CD4-positive, CD25-positive, alpha-beta regulatory T cell (primary cell): ENCODE measurements around the gene SCARB2. TPM values are rescaled to one million over a fixed set of nuclear protein-coding genes. Genes with fewer than 3 reads are reported as not detected.

Experiments used
- ATAC-seq, 2 donors: fragments of 150-1000 bp; cut with Tn5 transposase; one replicate each; pipeline ENCODE4 v1.10.0; 2021; ENCODE audit warnings: low read depth in 2 of 2, moderate number of reproducible peaks in 2 of 2, moderate library complexity in 1 of 2
- DNase-seq, 3 donors: peaks; one replicate each; pipeline versions ENCODE4 v3.0.0 to v3.0.0-alpha.2; 2012 to 2022; ENCODE audit warnings: mixed read lengths in 1 of 3
- H3K27ac ChIP-seq: one replicate; pipeline ENCODE4 v1.7.0; 2013; ENCODE audit warnings: mild to moderate bottlenecking, low read length; ENCODE audit not compliant: insufficient read depth, poor library complexity, severe bottlenecking
- H3K27me3 ChIP-seq: one replicate; pipeline ENCODE4 v1.7.0; 2013; ENCODE audit warnings: low read length; ENCODE audit not compliant: control insufficient read depth, insufficient read depth
- H3K36me3 ChIP-seq: one replicate; pipeline ENCODE4 v1.7.0; 2013; ENCODE audit warnings: mild to moderate bottlenecking, low read length, moderate library complexity; ENCODE audit not compliant: control insufficient read depth, insufficient read depth
- H3K4me1 ChIP-seq: 2 replicates; pipeline ENCODE4 v1.7.0; 2013; ENCODE audit warnings: mild to moderate bottlenecking, low read length; ENCODE audit not compliant: insufficient read depth, control insufficient read depth, poor library complexity, severe bottlenecking
- H3K4me3 ChIP-seq: one replicate; pipeline ENCODE4 v1.7.0; 2013; ENCODE audit warnings: low read depth, mild to moderate bottlenecking, low read length, moderate library complexity
- H3K9me3 ChIP-seq, 2 experiments: 1 replicate in 1 of 2; 2 replicates in 1 of 2; pipeline ENCODE4 v1.7.0; 2013; ENCODE audit warnings: low read length in 2 of 2, mild to moderate bottlenecking in 1 of 2, moderate library complexity in 1 of 2; ENCODE audit not compliant: control insufficient read depth in 2 of 2
- H3K27ac Mint-ChIP-seq, 3 donors: one replicate each; pipeline ENCODE4 v1.8.0; 2020 to 2022; ENCODE audit warnings: mild to moderate bottlenecking in 3 of 3, mixed read lengths in 3 of 3, moderate library complexity in 2 of 3
- H3K27me3 Mint-ChIP-seq: one replicate; pipeline ENCODE4 v1.8.0; 2022; ENCODE audit warnings: mild to moderate bottlenecking, mixed read lengths
- H3K36me3 Mint-ChIP-seq: one replicate; pipeline ENCODE4 v1.8.0; 2020; ENCODE audit warnings: mixed read lengths
- H3K4me1 Mint-ChIP-seq, 4 donors: one replicate each; pipeline ENCODE4 v1.8.0; 2020 to 2022; ENCODE audit warnings: mixed read lengths in 4 of 4, mild to moderate bottlenecking in 1 of 4
- H3K4me3 Mint-ChIP-seq, 4 donors: one replicate each; pipeline ENCODE4 v1.8.0; 2020 to 2022; ENCODE audit warnings: mild to moderate bottlenecking in 4 of 4, mixed read lengths in 4 of 4, moderate library complexity in 3 of 4
- H3K9me3 Mint-ChIP-seq, 7 donors: one replicate each; pipeline ENCODE4 v1.8.0; 2020 to 2022; ENCODE audit warnings: mixed read lengths in 7 of 7, mild to moderate bottlenecking in 3 of 7, moderate library complexity in 2 of 7
- polyA plus RNA-seq, 4 donors: library from polyadenylated mRNA; unstranded; fragments of 300-500 nt; fragmentation: Illumina TruSeq; gene quantifications; one replicate each; pipeline ENCODE4 v1.2.3, GENCODE V29; 2021
- total RNA-seq: library from RNA; stranded (reverse); gene quantifications from one replicate; pipeline ENCODE4 v1.2.3, GENCODE V29; 2022

Gene SCARB2
- total and polyA plus RNA-seq, 5 donors from 2014 or later, result 8.0 to 21.2 (median 10.6) TPM

GRCh38 chr4:76238236-76238635 is 24.6 kb upstream of the SCARB2 start:
- ATAC-seq (no peak), DNase-seq (no peak)
- Mint-ChIP-seq H3K36me3 (no peaks in the 10 kb centered on the region), H3K4me1 (no peaks in the 10 kb centered on the region), H3K27me3 (peaks cover 39% of the 10 kb centered on the region), H3K9me3 (peaks cover 0 to 23% (median 4%) of the 10 kb centered on the region in 7 donors), H3K27ac (no peak overlapping the region), H3K4me3 (no peak overlapping the region)
- Histone ChIP-seq H3K27ac (no peak overlapping the region), H3K4me3 (no peak overlapping the region), H3K36me3 (no peaks in the 10 kb centered on the region), H3K4me1 (no peaks in the 10 kb centered on the region), H3K27me3 (peaks cover 7% of the 10 kb centered on the region), H3K9me3 (peaks cover 8 to 16% of the 10 kb centered on the region in 2 experiments)

DNA sequence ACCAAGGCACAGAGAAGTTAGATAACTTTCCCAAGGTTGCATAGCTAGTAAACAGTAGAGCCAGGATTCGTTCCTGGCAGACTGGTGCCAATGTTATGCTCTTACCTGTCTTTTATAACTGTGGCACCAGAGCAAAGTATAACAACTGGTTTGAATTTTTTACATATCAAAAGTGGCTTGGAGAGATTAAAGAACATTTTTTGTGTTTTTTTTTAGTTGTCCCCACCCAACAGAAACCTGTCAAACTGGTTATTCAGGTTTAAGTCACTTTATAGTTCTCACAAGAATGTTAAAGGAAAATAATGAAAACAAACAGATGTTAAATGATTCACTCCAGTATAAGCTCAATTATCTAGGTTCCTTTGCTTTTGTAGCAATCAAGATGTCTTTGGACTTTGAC is 22.3 kb upstream of the SCARB2 start:
- Mint-ChIP-seq H3K4me1 (no peaks in the 10 kb centered on the region), H3K4me3 (no peak overlapping the region), H3K9me3 (peaks cover 0 to 21% (median 3%) of the 10 kb centered on the region in 7 donors), H3K27ac (no peak overlapping the region), H3K27me3 (peaks cover 36% of the 10 kb centered on the region), H3K36me3 (no peaks in the 10 kb centered on the region)
- H3K4me1 ChIP-seq, result no peaks in the 10 kb centered on the region
- no peak overlapping the region for H3K4me3 ChIP-seq
- peaks cover 4 to 11% of the 10 kb centered on the region in 2 experiments for H3K9me3 ChIP-seq
- no peak for ATAC-seq
- H3K27me3 ChIP-seq, result peaks cover 11% of the 10 kb centered on the region
- no peak for DNase-seq
- H3K27ac ChIP-seq, result no peak overlapping the region
- no peaks in the 10 kb centered on the region for H3K36me3 ChIP-seq

- no peak overlapping the region for H3K4me3 Mint-ChIP-seq
- Histone ChIP-seq H3K4me3 (no peak overlapping the region), H3K36me3 (no peaks in the 10 kb centered on the region), H3K4me1 (no peaks in the 10 kb centered on the region), H3K27me3 (peaks cover 10% of the 10 kb centered on the region), H3K27ac (no peak overlapping the region), H3K9me3 (peaks cover 2 to 7% of the 10 kb centered on the region in 2 experiments)
- H3K36me3 Mint-ChIP-seq, result no peaks in the 10 kb centered on the region
- H3K4me1 Mint-ChIP-seq, result no peaks in the 10 kb centered on the region
- H3K27ac Mint-ChIP-seq, result no peak overlapping the region
- peaks cover 31% of the 10 kb centered on the region for H3K27me3 Mint-ChIP-seq
- H3K9me3 Mint-ChIP-seq, result peaks cover 0 to 16% (median 3%) of the 10 kb centered on the region in 7 donors
- DNase-seq (no peak), ATAC-seq (no peak)
These were observed 21.8 kb upstream of the SCARB2 start for GRCh38 chr4:76235407-76235806.

- Histone ChIP-seq H3K27me3 (peaks cover 9% of the 10 kb centered on the region), H3K9me3 (peaks cover 0 to under 1% of the 10 kb centered on the region in 2 experiments), H3K36me3 (no peaks in the 10 kb centered on the region), H3K4me1 (no peaks in the 10 kb centered on the region), H3K4me3 (no peak overlapping the region), H3K27ac (no peak overlapping the region)
- Mint-ChIP-seq H3K4me3 (no peak overlapping the region), H3K36me3 (no peaks in the 10 kb centered on the region), H3K27ac (no peak overlapping the region), H3K4me1 (no peaks in the 10 kb centered on the region), H3K9me3 (peaks cover 0 to 9% (median 3%) of the 10 kb centered on the region in 7 donors), H3K27me3 (peaks cover 25% of the 10 kb centered on the region)
- DNase-seq (no peak), ATAC-seq (no peak)
These were observed 21.0 kb upstream of the SCARB2 start for GRCh38 chr4:76234679-76235044.

DNA sequence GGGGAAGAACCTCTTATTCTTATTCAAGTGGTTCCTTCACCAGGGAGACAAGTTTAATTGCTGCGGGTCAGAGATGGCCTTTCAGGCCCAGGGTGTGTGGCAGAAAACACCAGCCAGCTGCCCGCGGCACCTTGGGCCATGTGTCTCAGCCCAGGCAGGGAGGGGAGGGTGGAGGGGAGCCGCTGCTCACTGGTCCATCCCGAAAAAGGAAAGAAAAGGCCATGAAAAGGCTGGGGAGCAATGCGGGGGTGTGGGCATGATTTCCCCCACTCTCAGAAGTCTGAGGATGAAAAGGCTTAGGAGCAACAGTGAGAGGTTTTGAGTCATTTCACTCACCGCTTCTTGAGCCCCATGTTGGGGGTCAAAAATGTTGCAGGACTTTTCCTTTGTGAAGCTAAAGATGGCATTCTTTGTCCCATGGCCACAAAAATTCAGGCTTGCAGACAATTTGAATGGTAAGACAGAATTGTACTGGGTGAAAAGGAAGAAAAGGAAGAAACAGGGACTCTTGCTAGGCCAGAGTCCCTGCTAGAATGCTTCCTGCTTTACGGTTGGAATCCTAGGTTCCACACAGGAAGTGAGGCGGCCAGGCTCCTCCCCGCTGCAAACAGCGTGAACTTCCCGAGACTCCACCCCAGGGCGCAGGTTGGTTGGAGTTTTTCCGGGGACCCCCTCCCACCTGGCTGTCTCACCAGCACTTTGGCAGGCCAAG is 20.5 kb upstream of the SCARB2 start:
- no peak overlapping the region for H3K4me3 Mint-ChIP-seq
- no peak overlapping the region for H3K27ac ChIP-seq

GRCh38 chr4:76233529-76233928 is 19.9 kb upstream of the SCARB2 start:
- Mint-ChIP-seq H3K9me3 (peaks cover 0 to 12% (median 6%) of the 10 kb centered on the region in 7 donors), H3K27ac (no peak overlapping the region), H3K36me3 (no peaks in the 10 kb centered on the region), H3K4me1 (no peaks in the 10 kb centered on the region), H3K4me3 (no peak overlapping the region), H3K27me3 (peaks cover 31% of the 10 kb centered on the region)
- H3K4me1 ChIP-seq, result no peaks in the 10 kb centered on the region
- DNase-seq, result no peak
- peaks cover 12% of the 10 kb centered on the region for H3K27me3 ChIP-seq
- H3K4me3 ChIP-seq, result no peak overlapping the region
- no peak overlapping the region for H3K27ac ChIP-seq
- peaks cover 4 to 6% of the 10 kb centered on the region in 2 experiments for H3K9me3 ChIP-seq
- H3K36me3 ChIP-seq, result no peaks in the 10 kb centered on the region
- ATAC-seq, result no peak

More for the DNA sequence above, 20.5 kb upstream of the SCARB2 start:
- Mint-ChIP-seq H3K4me1 (no peaks in the 10 kb centered on the region), H3K9me3 (peaks cover 0 to 8% (median 3%) of the 10 kb centered on the region in 7 donors), H3K27ac (no peak overlapping the region), H3K36me3 (no peaks in the 10 kb centered on the region), H3K27me3 (peaks cover 26% of the 10 kb centered on the region)
- ATAC-seq (no peak), DNase-seq (no peak)
- peaks cover 0 to 3% of the 10 kb centered on the region in 2 experiments for H3K9me3 ChIP-seq
- H3K4me1 ChIP-seq, result no peaks in the 10 kb centered on the region
- H3K27me3 ChIP-seq, result peaks cover 11% of the 10 kb centered on the region
- no peaks in the 10 kb centered on the region for H3K36me3 ChIP-seq
- H3K4me3 ChIP-seq, result no peak overlapping the region

- Mint-ChIP-seq H3K36me3 (no peaks in the 10 kb centered on the region), H3K27ac (no peak overlapping the region), H3K27me3 (peaks cover 32% of the 10 kb centered on the region), H3K9me3 (peaks cover 0 to 12% (median 6%) of the 10 kb centered on the region in 7 donors), H3K4me3 (no peak overlapping the region), H3K4me1 (no peaks in the 10 kb centered on the region)
- ATAC-seq (no peak), DNase-seq (no peak)
- peaks cover 6 to 7% of the 10 kb centered on the region in 2 experiments for H3K9me3 ChIP-seq
- H3K27ac ChIP-seq, result no peak overlapping the region
- H3K36me3 ChIP-seq, result no peaks in the 10 kb centered on the region
- H3K4me3 ChIP-seq, result no peak overlapping the region
- H3K4me1 ChIP-seq, result no peaks in the 10 kb centered on the region
- peaks cover 12% of the 10 kb centered on the region for H3K27me3 ChIP-seq
These were observed 19.5 kb upstream of the SCARB2 start for GRCh38 chr4:76233083-76233482.

DNA sequence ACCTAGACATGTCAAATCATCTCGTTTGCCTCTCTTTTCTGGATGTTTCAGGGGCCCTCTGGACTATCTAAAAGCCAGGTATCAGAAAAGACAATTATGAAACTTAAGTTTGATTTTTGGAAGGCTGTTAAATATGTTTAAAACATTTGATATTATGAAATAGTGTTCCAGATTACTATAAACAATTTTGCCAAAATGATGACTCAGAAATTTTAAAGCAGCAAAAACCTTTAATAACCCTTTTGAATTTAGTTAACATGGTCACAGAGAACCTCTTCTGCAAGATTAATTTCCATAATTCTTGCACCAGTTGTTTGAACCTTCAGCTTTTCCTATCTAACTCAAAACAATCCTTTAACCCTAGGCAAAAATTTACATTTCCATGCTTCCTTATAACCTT is 19.1 kb upstream of the SCARB2 start:
- Mint-ChIP-seq H3K27me3 (peaks cover 36% of the 10 kb centered on the region), H3K27ac (no peak overlapping the region), H3K36me3 (no peaks in the 10 kb centered on the region), H3K9me3 (peaks cover 0 to 14% (median 7%) of the 10 kb centered on the region in 7 donors), H3K4me3 (no peak overlapping the region), H3K4me1 (no peaks in the 10 kb centered on the region)
- Histone ChIP-seq H3K36me3 (no peaks in the 10 kb centered on the region), H3K4me1 (no peaks in the 10 kb centered on the region), H3K27ac (no peak overlapping the region), H3K9me3 (peaks cover 6 to 11% of the 10 kb centered on the region in 2 experiments), H3K27me3 (peaks cover 12% of the 10 kb centered on the region), H3K4me3 (no peak overlapping the region)
- ATAC-seq (no peak), DNase-seq (no peak)
